T-helper 9 cell (primary cell): ENCODE data around the gene IL26.

Experiments
- DNase-seq: peaks from one replicate; pipeline ENCODE4 v3.0.0-alpha.2; 2020
- total RNA-seq, 2 donors: gene quantifications; one replicate each; lab custom pipeline; 2026; lab: John Stamatoyannopoulos, UW

Gene IL26, protein sequence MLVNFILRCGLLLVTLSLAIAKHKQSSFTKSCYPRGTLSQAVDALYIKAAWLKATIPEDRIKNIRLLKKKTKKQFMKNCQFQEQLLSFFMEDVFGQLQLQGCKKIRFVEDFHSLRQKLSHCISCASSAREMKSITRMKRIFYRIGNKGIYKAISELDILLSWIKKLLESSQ
- 0 reads per million in 2 donors for total RNA-seq

DNA sequence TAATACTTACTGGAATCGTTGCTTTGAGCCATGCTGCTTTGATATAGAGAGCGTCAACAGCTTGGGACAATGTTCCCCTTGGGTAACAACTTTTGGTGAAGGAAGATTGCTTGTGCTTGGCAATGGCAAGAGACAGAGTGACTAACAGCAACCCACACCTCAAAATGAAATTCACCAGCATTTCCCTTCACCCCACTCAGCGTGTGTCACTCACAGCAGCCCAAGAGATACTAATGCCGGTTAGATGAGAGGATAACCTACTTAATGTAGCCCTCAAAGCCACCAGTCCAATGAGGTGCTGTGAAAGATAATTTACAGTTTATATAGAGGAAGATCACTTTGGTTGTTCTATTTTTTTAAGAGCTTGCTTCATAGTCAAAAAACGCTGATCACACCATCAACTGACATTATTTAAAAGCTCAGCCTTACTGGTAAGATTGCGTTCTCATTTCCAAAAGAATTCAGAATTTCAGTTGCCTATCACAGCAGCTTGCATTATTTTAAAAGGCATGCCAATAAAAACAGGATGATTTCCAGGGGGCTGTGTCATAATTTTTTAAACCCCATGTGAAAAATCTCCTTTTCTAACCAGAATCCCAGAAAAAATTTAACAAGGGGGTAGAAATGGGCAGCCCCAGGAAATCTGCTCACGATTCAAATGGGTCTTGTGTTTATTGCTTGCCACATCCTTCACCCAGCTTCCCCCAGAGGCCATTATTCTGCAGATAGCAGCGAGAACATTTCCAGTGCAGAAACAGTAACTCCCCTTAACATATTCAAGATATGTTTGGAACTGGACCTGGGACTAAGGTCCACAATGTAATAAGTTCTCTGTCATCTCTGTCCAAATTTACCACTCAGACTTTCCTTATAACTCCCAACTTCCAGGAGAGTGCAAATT lies at the start of gene IL26:
TSS of gene IL26 (minus strand) at position 235 of the 901 bp plus-strand sequence. CDS start at position 181, 54 bp downstream.
- DNase-seq = no peak

DNA sequence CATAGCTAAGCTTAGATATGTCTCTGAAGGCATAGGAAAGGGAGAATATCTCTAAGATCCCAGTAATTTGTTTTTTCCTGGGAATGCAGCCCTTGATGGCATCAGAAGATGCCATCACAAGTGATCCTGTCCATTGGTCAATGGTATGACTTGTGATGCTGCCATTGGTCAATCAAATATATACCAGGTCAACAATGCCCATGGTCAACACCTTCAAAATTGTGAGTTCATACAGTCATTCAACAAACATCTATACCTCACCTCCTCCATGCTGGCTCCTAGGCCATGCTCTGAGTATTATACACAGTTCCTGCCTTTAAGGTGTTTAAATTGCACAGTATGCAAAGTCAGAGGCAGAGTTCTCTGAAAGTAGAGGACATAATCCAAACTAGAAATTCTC lies 47.1 kb upstream of the IL26 start:
- DNase-seq = no peak

DNA sequence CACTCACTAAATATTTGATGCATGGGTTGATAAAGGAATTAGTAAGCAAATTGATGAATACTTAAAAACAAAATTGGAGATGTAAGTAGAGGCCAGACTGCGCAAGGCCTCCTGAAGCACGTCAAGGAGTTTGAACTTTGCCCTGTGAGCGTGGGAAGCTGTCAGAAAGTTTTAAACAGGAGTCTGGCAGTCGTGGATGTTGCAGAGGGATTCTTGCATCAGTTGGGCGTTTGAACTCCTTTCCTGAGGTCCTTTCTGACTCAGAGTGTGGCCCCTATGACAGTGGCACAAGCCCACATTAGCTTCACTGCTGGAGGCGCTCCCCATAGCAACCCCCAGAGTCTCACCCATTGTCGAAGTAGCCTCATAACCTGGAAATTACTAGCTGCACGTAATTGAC lies 45.7 kb upstream of the IL26 start:
- no peak for DNase-seq

DNA sequence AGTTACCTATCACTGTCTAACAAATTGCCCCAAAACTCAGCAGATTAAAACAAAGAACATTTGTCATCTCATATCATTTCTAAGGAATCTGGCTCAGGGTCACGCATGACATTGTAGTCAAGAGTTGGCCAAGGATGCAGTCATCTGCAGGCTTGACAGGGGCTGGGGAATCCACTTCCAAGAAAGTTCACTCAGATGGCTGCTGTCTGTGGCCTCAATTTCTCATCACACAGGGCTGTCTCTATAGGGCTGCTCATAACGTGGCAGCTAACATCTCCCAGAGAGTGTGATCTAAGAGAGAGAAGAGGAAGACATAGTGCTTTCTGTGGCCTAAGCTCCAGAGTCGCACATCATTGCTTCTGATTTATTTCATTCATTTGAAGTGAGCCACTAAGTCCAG lies 44.7 kb upstream of the IL26 start:
- no peak for DNase-seq

DNA sequence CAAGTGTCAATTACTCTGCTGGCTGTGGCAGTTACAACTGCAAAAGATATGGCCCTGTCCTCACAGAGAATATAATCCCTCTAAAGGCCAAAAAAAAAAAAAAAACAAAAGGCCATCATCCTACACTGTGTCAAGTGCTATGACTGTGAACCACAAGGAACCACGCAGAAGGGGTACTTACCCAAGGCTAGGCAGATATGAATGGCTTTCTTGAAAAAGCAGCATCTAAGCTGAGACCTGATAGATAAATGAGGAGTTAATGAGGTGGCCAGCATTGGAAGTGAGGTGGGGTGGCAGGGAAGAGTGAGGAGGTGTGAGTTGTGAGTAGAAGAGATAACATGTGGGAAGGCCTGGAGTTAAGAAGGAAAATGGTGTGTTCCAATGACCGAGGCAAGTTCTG lies 44.2 kb upstream of the IL26 start:
- no peak for DNase-seq

DNA sequence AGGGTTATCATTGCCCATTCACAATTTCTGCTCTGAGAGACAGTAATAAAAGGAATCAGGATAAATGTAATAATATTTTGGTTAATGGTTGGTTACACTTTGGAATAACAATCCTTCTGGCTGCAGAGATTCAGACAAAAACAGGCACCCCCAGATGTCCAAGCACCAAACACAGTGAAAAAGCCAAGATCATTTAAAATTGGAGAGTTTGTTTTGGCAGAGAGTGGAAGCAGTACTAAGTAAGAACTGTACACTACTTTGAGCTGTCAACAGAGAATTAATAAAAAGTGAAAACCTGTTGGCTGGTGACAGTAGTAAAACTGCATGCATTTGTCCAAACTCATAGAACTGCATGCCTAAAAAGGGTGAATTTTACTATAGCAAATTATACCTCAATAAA lies 43.4 kb upstream of the IL26 start:
- DNase-seq = no peak

DNA sequence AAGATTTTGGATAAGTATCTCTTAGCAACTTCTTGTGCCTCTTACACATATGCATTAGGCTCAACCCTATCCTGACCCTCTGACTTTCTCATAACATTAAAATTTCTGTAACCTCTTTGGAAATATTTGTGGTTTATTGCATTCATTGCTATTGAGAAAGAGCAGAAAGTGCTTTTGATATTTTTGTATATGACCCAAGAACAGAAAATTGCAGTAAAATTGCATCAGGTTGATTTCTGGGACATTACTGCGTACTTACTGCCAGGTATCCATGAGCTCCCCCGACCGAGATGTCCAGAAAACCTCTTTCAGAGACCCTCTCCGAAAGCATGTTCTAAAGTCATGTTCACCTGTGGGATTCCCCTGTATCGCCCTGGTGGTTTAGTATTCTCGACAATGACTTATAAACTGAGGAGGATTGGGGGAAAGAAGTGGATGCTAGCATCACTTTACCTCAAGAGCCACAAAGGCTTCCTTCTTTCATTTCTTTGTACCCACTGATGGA lies 42.3 kb upstream of the IL26 start:
- no peak for DNase-seq

DNA sequence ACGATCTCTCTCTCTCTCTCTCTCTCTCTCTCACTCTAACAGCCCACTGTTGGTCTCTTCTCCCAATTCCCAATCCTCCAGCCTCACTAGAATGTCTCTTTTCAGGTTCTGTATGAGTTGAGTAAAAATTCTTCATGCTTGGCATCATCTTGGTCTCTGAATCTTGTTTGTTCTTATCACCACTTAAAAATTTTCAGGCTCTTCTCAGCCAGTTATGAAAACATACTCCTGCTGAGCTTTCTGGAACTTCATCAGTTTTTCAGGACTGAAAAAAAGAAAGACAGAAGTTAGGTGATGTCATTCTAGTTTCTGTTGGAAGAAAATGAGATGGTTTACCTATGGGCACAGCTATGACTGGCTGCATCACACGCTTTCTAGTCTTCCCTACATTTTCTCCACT lies 39.2 kb upstream of the IL26 start:
- no peak for DNase-seq

DNA sequence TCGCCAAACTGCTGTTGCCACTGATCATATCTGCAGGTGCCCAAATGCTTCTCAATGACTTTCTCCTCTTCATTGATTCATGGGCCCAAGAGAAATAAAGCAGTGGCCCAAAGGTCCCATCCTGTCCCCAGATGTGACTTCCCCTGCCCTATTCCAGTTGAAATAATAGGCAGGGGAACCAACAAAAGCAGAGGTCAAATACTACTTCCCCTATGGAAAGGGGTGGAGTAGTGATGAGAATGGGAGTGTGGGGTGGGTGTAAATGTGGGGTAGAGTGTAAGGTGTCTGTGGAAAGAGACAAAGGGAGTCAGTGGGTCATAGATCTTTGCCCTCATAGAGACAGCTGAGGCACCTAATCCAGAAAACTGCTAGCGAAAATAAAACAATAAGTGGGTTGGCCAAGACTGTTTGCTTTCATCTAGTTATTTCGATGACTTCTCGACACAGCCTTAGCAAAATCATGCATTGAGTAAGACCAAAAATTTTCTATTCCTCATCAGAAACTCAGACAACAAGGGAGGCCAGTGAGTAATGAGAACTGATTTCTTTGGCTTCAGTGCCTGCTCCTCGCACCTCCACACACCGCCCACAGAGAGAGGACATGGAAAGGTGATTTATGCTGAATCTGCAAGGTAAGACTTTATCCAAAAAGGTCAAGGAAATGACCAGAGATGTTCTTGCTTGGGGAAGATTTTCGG lies 38.7 kb upstream of the IL26 start:
- no peak for DNase-seq

DNA sequence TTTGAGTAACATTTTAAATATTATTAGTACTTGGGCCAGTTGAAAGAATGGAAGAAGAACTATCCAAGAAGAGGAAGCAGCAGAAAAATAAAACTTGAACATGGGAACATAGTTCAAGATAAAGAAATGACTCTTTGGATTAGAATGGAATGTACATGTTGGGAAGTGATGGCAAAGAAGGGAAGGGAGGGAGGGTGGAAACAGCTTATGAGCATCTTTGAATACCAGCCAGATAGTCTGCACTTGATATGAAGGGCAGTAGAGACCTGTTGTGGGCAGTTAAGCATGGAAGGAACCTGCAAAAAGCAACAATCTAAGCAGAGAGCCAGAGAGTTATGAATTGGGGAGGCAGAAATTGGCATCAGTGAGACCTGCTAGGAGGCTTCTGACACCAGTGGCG lies 37.8 kb upstream of the IL26 start:
- no peak for DNase-seq

DNA sequence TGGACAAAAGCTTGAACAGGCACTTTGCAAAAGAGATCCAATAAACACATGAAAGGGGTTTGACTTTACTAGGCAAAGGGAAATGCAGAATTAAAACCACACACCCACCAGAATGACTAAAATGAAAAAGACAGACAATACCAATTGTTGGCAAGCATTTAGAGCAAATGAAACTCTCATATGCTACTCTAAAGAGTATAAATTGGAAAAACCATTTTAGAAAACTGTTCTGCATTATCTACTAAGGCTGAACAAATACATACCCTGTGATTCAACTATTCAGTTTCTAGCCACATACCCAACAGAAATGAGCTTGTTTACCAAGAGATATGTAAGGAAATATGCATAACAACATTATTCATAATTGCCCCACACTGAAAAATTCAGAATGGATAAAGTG lies 36.3 kb upstream of the IL26 start:
- DNase-seq = no peak

DNA sequence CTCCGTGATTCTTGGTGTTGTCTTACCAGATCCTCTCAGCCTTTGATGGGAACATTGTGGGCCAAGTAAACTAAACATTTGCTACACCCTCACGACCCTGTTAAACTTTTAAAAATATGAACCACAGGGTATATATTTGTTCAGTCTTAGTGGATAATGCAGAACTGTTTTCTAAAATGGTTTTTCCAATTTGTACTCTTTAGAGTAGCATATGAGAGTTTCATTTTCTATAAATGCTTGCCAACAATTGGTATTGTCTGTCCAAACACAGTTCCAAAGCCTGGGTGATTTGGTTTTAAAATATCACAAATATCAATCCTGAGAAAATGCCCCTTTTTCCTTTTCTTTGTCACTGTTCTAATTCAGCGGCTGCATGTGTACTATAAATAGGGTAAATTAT lies 34.5 kb upstream of the IL26 start:
- DNase-seq = no peak

DNA sequence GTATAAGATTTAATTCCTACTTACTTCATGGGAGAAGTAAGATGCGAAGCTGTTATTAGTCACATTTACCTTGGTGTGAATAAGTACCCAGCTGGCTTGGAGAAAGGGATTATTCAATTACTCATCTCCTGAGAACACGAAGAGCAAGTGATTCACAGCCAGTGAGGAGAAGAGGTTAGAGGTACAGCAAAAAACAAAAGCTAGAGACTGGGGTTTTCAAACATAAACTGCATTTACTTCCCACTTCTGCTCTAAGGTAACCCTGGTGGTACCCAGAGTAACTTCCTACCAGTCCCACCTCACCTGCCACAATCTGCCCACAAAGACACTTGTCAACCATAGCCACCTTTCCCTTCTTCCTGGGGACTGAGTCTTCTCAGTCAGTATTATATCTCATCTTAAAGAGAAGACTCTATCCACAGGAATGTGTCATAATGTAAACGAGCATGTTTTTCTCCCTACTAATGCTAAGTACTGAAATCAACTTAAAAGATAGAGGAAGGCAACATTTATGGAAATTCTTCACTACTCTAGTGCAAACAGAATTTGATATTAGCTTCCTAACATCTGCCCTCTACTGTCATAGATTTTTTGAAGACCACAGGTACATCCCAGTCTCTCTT lies 33.8 kb upstream of the IL26 start:
- no peak for DNase-seq

DNA sequence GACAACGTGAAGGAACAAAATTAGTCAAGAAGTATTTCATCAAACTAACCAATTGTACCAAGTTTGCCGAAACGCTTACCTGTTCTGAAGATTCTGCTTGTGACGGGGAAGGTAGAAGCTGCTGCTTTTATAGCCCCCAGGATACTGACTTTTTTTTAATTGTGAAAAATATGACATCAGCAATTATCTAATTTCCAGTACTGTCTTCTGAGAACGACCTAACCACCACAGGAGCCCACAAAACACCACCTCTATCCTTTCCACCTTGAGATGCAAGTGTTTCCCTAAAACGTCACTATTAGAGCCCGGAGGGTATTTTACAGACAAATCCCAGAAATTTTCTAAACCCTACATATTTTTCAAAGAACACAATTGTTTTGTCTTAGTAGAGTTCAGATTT lies 27.9 kb upstream of the IL26 start, which contains the start of gene IL22:
TSS of gene IL22 (minus strand) at position 101 of the 400 bp plus-strand sequence. CDS start 156 bp downstream, outside the sequence.
- no peak for DNase-seq

DNA sequence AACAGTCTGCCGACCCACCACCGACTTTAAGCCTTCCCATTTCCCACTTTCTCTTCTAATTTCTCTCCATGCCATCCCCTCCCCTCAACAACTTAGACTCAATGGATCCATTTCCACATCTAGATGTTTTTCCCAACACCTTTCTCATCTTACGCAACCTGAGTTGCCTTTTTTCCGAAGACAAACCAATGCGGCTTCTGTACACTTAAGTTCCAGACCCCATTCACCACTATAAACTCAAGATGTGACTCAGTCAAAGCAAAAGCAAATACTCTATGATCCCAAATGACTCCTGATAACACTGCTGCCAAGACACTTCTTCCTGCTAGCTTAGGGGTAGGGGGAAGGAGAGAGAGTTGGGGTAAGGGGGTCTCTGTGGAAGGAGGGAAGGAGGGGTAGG lies 26.5 kb upstream of the IL26 start:
- DNase-seq = no peak

DNA sequence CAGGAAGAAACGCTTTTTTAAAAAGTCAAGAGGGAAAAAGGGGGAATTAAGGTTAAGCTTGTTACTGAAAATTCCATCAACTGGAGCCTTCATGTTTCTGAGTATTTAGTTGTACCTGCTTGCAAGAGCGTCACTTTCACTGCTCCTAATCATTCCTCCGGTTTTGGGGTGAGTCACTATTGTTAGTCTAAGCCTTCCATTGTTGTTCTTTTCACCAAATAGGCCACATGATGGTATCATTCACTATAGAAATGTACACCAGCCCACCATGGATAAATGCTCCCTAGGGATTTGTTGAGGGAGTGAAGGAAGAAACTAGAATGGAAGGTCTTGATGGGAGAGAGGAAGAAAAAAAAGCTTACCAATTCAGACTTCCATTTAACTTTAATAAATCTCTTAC lies 24.8 kb upstream of the IL26 start:
- no peak for DNase-seq

DNA sequence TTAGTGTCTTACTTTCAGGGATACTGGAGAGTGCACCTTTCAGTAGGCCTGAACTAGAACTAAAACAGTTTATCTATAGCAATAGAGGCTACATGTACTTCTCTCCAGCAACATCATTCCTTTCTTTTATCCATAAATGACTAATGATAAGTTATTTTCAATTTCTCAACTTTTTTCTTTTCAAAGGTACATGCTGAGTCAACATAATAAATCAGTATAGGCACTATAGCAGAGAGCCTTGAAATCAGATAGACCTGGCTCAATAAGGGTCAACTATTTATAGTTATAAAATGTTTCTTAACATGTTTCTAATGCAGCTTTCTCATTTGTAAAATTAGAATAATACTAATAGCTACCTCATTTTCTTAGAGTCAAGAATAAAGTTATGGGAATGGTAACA lies 22.2 kb upstream of the IL26 start:
- DNase-seq = no peak

DNA sequence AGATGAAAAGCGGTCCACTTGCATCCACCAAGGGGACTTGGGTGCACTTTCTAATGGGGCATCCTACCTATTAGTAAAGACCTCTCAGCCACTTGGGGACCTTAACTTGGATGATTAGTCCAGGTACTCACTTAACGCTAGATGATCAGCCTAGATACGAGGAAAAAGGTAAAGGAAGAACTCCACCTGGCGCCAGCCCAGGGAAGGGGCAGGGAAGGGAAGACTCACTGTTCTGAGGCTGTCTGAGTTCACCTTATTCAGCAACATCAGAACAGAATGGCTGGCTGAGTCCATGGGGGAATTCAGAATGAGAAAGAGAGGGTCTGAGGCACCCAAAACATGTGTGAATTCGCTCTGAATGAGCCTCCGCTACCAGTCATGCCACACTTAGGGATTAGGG lies 20.7 kb upstream of the IL26 start:
- no peak for DNase-seq

DNA sequence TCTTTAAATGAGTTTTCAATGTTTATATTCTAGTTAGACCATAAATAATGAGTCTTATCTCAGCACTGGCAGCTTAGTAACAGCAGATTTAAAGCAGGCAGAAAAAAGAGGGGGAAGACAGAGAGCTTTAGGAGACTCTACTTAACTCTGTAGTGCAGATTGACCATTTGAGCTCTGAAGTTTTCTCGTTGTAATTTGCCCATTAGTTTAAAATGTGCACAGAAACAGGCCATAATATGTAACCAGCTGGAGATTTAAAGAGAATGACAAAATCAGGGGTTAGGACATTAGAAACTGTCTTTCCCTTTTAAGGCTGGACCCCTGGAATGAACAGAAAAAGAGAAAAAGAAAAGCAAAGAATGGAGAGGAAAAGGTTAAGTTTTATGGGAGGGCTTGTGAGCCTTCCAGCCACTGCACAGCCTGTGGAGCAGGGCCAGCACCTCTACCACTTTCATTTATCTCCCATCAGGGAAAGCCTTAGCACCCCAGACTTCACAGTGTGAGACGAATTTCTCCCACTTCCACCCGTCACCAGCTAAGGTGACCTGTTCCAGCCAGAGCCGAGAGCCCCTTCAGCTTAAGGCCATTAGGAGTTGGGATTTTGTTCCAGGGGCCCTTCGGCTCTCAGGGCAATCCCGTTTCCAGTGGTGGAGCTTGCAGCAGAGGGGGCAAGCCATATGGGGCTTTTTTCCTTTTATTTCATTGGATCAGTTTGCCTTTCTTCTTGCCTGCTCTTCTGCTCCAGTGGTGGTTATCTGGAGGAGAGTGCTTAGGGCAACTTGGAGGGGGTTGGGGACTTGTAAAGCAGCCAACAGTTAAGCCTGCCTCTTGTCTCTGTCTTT lies 19.8 kb upstream of the IL26 start:
- no peak for DNase-seq

DNA sequence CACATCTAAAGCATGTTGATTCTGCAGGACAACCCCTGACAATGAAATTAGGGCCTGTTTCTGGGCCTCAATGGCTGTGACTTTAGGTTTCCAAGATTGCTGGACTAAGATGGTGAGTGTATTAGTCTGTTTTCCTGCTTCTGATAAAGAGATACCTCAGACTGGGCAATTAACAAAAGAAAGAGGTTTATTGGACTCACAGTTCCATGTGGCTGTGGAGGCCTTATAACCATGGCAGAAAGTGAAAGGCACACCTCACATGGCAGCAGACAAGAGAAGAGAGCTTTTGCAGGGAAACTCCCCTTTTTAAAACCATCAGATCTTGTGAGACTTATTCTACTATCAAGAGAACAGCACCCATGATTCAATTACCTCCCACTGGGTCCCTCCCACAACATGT lies 17.2 kb upstream of the IL26 start:
- no peak for DNase-seq

DNA sequence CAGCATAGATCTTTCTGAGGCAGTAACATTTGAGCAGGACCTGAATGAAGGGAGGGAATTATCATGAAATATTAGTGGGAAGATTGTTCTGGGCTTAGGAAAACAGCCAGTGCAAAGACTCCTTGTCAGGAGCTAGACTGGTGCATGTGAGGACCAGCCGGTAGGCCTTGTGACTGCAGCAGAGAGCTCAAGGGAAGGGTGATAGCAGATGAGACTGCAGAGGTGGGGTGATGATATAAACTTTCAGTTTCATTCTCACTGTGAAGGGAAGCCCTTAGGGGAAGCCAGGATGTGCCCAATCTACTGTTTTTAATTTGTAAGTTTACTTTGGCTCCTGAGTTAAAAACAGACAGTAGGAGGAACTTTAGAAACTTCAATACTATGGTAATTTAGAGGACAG lies 15.4 kb upstream of the IL26 start:
- DNase-seq = no peak

DNA sequence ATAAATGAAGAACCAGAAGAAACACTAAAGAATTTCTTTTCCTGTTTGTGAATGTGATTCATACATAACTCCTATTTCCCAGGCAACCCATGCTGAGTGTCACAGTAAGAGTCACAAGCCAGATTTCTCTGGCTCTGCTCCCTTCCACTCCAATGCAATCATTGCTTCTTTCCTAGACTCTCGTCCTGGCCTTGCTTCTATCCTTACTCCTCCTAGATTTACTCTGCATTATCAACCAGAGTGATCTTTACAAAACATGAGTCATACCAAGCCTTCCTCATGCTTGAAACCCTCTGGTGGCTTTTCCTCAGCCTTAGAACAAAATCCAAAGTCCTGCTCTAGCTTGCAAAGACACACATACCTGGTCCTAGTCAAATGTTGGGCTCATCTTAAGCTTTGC lies 14.5 kb upstream of the IL26 start:
- DNase-seq = no peak
